Activated T-helper 17 cell treated with anti-CD3 and anti-CD28 coated beads, Interleukin-2, amount 50 U/mL, for 72 hours (primary cell): Measurements from ENCODE around the gene BSPRY. TPM values are rescaled to one million over a fixed set of nuclear protein-coding genes. Genes with fewer than 3 reads are reported as not detected.
"Not testable (repeated sequence)": the region's sequence is repeated elsewhere in the genome, so short reads cannot be mapped to it uniquely, and the experiment has no call there.

ENCODE experiments used
- ATAC-seq: fragments of 150-1000 bp; cut with Tn5 transposase; replicated peaks from 2 replicates; pipeline ENCODE4 v1.10.0; 2021; ENCODE audit warnings: mild to moderate bottlenecking, moderate library complexity
- H3K27ac Mint-ChIP-seq: one replicate; pipeline ENCODE4 v1.8.0; 2022; ENCODE audit warnings: mixed read lengths
- H3K27me3 Mint-ChIP-seq: one replicate; pipeline ENCODE4 v1.8.0; 2022; ENCODE audit warnings: mixed read lengths
- H3K36me3 Mint-ChIP-seq: one replicate; pipeline ENCODE4 v1.8.0; 2022; ENCODE audit warnings: low read depth, mild to moderate bottlenecking, mixed read lengths
- H3K4me1 Mint-ChIP-seq: one replicate; pipeline ENCODE4 v1.8.0; 2022; ENCODE audit warnings: mixed read lengths
- H3K4me3 Mint-ChIP-seq: one replicate; pipeline ENCODE4 v1.8.0; 2022; ENCODE audit warnings: mild to moderate bottlenecking, mixed read lengths
- H3K9me3 Mint-ChIP-seq: one replicate; pipeline ENCODE4 v1.8.0; 2022; ENCODE audit warnings: mixed read lengths
- total RNA-seq, 2 donors: library from RNA; stranded (reverse); gene quantifications; one replicate each; pipeline ENCODE4 v1.2.3, GENCODE V29; 2022

The BSPRY gene
- total RNA-seq, 2 donors from 2014 or later = 3.2 to 25.9 TPM

GRCh38 chr9:113387560-113388230 is 38.4 kb downstream of the BSPRY start:
- H3K27me3 Mint-ChIP-seq = no peaks in the 10 kb centered on the region
- peaks cover 46% of the 10 kb centered on the region for H3K36me3 Mint-ChIP-seq
- no peak overlapping the region for H3K27ac Mint-ChIP-seq
- no peak overlapping the region for H3K4me3 Mint-ChIP-seq
- ATAC-seq = no peak
- no peaks in the 10 kb centered on the region for H3K4me1 Mint-ChIP-seq
- H3K9me3 Mint-ChIP-seq = no peaks in the 10 kb centered on the region

DNA sequence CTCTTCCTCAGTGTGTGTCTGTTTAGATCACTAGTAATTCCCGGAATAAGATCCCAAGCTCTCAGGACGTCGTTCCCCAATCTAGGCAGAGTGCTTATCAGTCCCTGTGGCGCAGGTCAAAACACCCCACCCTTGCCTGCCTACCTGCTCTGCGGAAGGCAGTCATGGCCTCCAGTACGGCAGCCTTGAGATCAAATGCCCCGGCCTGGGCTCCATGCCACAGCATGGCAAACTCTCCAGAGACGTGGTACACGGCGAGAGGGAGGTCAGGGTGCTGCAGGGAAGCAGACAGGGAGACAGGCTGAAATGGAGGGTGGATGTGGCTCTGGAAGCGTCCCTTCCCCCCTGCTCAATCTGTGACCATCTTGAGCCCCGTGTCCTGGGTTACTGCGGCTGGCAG is 39.5 kb downstream of the BSPRY start:
- ATAC-seq = no peak
- H3K4me1 Mint-ChIP-seq = no peaks in the 10 kb centered on the region
- peaks cover 46% of the 10 kb centered on the region for H3K36me3 Mint-ChIP-seq
- no peaks in the 10 kb centered on the region for H3K27me3 Mint-ChIP-seq
- H3K9me3 Mint-ChIP-seq = no peaks in the 10 kb centered on the region
- no peak overlapping the region for H3K4me3 Mint-ChIP-seq
- no peak overlapping the region for H3K27ac Mint-ChIP-seq

GRCh38 chr9:113389451-113389850 is 40.1 kb downstream of the BSPRY start:
- no peaks in the 10 kb centered on the region for H3K9me3 Mint-ChIP-seq
- no peaks in the 10 kb centered on the region for H3K27me3 Mint-ChIP-seq
- H3K4me3 Mint-ChIP-seq = no peak overlapping the region
- peaks cover 46% of the 10 kb centered on the region for H3K36me3 Mint-ChIP-seq
- H3K4me1 Mint-ChIP-seq = no peaks in the 10 kb centered on the region
- H3K27ac Mint-ChIP-seq = no peak overlapping the region
- no peak for ATAC-seq

GRCh38 chr9:113390192-113390960 is 41.0 kb downstream of the BSPRY start:
- Mint-ChIP-seq H3K27ac (no peak overlapping the region), H3K4me3 (no peak overlapping the region), H3K4me1 (no peaks in the 10 kb centered on the region), H3K27me3 (no peaks in the 10 kb centered on the region), H3K9me3 (no peaks in the 10 kb centered on the region), H3K36me3 (peaks cover 48% of the 10 kb centered on the region)
- ATAC-seq = no peak

- no peak overlapping the region for H3K4me3 Mint-ChIP-seq
- H3K4me1 Mint-ChIP-seq = peaks cover 7% of the 10 kb centered on the region
- H3K27ac Mint-ChIP-seq = no peak overlapping the region
- no peaks in the 10 kb centered on the region for H3K9me3 Mint-ChIP-seq
- peaks cover 50% of the 10 kb centered on the region for H3K36me3 Mint-ChIP-seq
- no peaks in the 10 kb centered on the region for H3K27me3 Mint-ChIP-seq
- ATAC-seq = no peak
Measured at GRCh38 chr9:113391917-113392316, 42.6 kb downstream of the BSPRY start.

GRCh38 chr9:113393281-113393680 is 43.9 kb downstream of the BSPRY start:
- H3K27ac Mint-ChIP-seq = no peak overlapping the region
- peaks cover 39% of the 10 kb centered on the region for H3K36me3 Mint-ChIP-seq
- no peaks in the 10 kb centered on the region for H3K27me3 Mint-ChIP-seq
- H3K9me3 Mint-ChIP-seq = no peaks in the 10 kb centered on the region
- peaks cover 7% of the 10 kb centered on the region for H3K4me1 Mint-ChIP-seq
- no peak for ATAC-seq
- H3K4me3 Mint-ChIP-seq = no peak overlapping the region

GRCh38 chr9:113395000-113395861 is 45.9 kb downstream of the BSPRY start:
- Mint-ChIP-seq H3K9me3 (no peaks in the 10 kb centered on the region), H3K27me3 (no peaks in the 10 kb centered on the region), H3K4me3 (no peak overlapping the region), H3K36me3 (peaks cover 24% of the 10 kb centered on the region), H3K27ac (no peak overlapping the region), H3K4me1 (peaks cover 7% of the 10 kb centered on the region)
- no peak for ATAC-seq

- Mint-ChIP-seq H3K9me3 (no peaks in the 10 kb centered on the region), H3K27me3 (no peaks in the 10 kb centered on the region), H3K27ac (no peak overlapping the region), H3K4me1 (peaks cover 7% of the 10 kb centered on the region), H3K4me3 (no peak overlapping the region), H3K36me3 (peaks cover 7% of the 10 kb centered on the region)
- ATAC-seq = no peak
Measured at GRCh38 chr9:113397203-113397631, 47.9 kb downstream of the BSPRY start.

DNA sequence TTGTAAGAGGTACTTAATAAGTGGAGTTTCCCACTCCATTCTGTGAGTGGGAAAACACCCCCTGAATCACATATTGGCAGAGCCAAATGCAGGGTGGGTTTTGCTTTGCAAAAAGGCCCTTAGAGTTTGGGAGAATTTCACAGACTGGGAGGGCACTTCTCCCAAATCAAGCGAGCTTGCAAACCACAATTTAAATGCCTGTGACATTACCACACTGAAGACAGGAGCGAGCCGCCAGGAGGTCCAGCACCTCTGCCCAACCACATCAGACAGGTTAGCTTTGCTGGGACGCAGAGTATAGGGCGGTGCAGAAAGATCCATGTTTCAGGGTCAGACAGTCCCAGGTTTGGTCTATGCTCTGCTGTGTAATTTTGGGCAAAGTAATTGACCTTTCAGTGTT is 49.5 kb downstream of the BSPRY start:
- H3K4me3 Mint-ChIP-seq = peak overlapping the region; percentile 79
- no peak for ATAC-seq

GRCh38 chr9:113399646-113400200 is 50.4 kb downstream of the BSPRY start:
- peak overlapping the region; percentile 69 for H3K27ac Mint-ChIP-seq
- peaks cover 7% of the 10 kb centered on the region for H3K4me1 Mint-ChIP-seq
- no peaks in the 10 kb centered on the region for H3K27me3 Mint-ChIP-seq
- peaks cover 4% of the 10 kb centered on the region for H3K36me3 Mint-ChIP-seq
- no peak for ATAC-seq
- no peaks in the 10 kb centered on the region for H3K9me3 Mint-ChIP-seq
- peak overlapping the region; percentile 79 for H3K4me3 Mint-ChIP-seq

More for the DNA sequence above, 49.5 kb downstream of the BSPRY start:
- no peak overlapping the region for H3K27ac Mint-ChIP-seq
- peaks cover 4% of the 10 kb centered on the region for H3K36me3 Mint-ChIP-seq
- H3K9me3 Mint-ChIP-seq = no peaks in the 10 kb centered on the region
- H3K4me1 Mint-ChIP-seq = peaks cover 7% of the 10 kb centered on the region
- H3K27me3 Mint-ChIP-seq = no peaks in the 10 kb centered on the region

DNA sequence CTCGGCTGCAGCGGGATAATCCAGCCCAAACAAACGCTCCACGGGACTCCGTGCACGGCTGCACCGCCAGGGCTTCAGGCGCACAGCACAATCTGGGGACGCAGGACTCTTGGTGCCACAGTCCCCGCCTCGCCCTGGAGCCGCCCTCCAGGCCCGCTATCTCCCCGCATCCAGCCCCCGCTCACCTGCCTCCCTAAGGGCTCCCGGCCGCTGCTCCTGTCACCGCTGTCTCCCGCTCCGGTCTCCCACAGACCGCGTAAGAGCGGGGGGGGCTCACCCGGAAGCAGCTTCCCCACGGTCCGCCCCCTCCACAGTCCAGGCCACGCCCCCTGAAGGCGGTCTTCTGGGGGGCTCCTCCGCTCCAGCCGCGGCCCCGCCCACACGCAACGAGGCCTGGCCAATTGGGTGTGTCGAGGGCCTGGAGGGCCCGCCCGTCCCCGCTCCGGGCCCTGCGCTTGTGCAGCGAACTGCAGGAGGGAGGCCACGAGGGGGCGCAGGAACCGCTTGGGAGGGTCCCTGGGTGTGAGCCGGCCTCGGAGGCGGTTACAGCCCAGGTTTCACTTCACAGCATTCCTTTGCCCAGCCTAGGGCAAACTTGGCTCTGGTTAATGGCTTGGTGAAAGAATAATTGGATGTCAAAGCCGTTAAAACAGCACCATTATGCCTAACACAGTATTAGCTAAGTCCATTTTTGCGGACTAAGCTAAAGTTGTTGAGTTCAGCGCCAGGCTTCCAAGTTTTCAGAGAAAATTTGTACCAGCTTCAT is 51.9 kb downstream of the BSPRY start, which contains the start of gene ALAD:
Gene ALAD (minus strand): TSS at position 258 of the 766 bp plus-strand sequence. CDS start 7,725 bp downstream, outside the sequence.
- H3K27me3 Mint-ChIP-seq = no peaks in the 10 kb centered on the region
- H3K36me3 Mint-ChIP-seq = no peaks in the 10 kb centered on the region
- peaks cover 7% of the 10 kb centered on the region for H3K4me1 Mint-ChIP-seq
- H3K27ac Mint-ChIP-seq = peak within 1 kb of the TSS; percentile 69
- no peaks in the 10 kb centered on the region for H3K9me3 Mint-ChIP-seq
- H3K4me3 Mint-ChIP-seq = peak within 1 kb of the TSS; percentile 79
- peak; percentile 98 for ATAC-seq

GRCh38 chr9:113403646-113404045 is 54.3 kb downstream of the BSPRY start:
- H3K9me3 Mint-ChIP-seq = no peaks in the 10 kb centered on the region
- no peak overlapping the region for H3K27ac Mint-ChIP-seq
- ATAC-seq = no peak
- peaks cover 20% of the 10 kb centered on the region for H3K36me3 Mint-ChIP-seq
- no peak overlapping the region for H3K4me3 Mint-ChIP-seq
- H3K4me1 Mint-ChIP-seq = peaks cover 15% of the 10 kb centered on the region
- no peaks in the 10 kb centered on the region for H3K27me3 Mint-ChIP-seq

- not testable (repeated sequence) for H3K27ac Mint-ChIP-seq, H3K27me3 Mint-ChIP-seq
- peaks cover 43% of the 10 kb centered on the region for H3K36me3 Mint-ChIP-seq
Measured at GRCh38 chr9:113406353-113406752, 57.0 kb downstream of the BSPRY start.

More at GRCh38 chr9:113406353-113406752, 57.0 kb downstream of the BSPRY start:
- peaks cover 19% of the 10 kb centered on the region for H3K4me1 Mint-ChIP-seq
- ATAC-seq, H3K4me3 Mint-ChIP-seq, H3K9me3 Mint-ChIP-seq: not testable (repeated sequence)
